HepG2 (cell line): Measurements from ENCODE around the gene CHFR. TPM values are rescaled to one million over a fixed set of nuclear protein-coding genes. Genes with fewer than 3 reads are reported as not detected.

Experiments
- ATAC-seq: fragments of 200-7000 bp; cut with Tn5 transposase; 3 replicates; pipeline ENCODE4 v1.9.1; 2020; ENCODE audit warnings: mild to moderate bottlenecking, moderate library complexity
- BruUV-seq: library from RNA; stranded (reverse); fragments of 400-500 nt; replicated peaks from 2 replicates; lab custom pipeline; 2021; lab: Mats Ljungman, UMichigan
- CTCF ChIA-PET: fragments of 300-600 bp; formaldehyde crosslinking; extraction: SDS; loops from one replicate; lab custom pipeline; 2021; ENCODE audit warnings: low total read pairs, inconsistent platforms, low intra/inter-chr PET ratio; lab: Yijun Ruan, JAX
- POLR2A ChIA-PET: fragments of 350-600 bp; sonication (Branson Sonifier 250); formaldehyde crosslinking; loops from one replicate; lab custom pipeline; 2020; ENCODE audit warnings: antibody characterized with exemption, inconsistent platforms; lab: Yijun Ruan, JAX
- DNase-seq: peaks from one replicate; pipeline ENCODE4 v3.0.0-alpha.2; 2015; ENCODE audit warnings: low spot score
- FAIRE-seq: peaks from 3 replicates; lab custom pipeline; 2011; peaks lifted over from hg19 to GRCh38; lab: Jason Lieb, UNC
- H2AFZ ChIP-seq: one replicate; pipeline ENCODE4 v1.6.1; 2011; ENCODE audit warnings: low read length, inconsistent platforms
- H3K27ac ChIP-seq: fragments of 300-600 bp; 3 replicates; pipeline ENCODE4 v1.8.0; 2011; ENCODE audit warnings: mixed run types, mild to moderate bottlenecking, mixed read lengths, low read length, inconsistent platforms; ENCODE audit not compliant: insufficient read depth; ENCODE audit errors: extremely low read length
- H3K27me3 ChIP-seq, 2 experiments: fragments of 200-600 bp in 1 of 2; 2 replicates in 1 of 2; 3 replicates in 1 of 2; pipeline versions ENCODE4 v1.6.0 to v1.8.0; 2011; ENCODE audit warnings: low read length in 2 of 2, mild to moderate bottlenecking in 2 of 2, moderate library complexity in 2 of 2, inconsistent platforms in 1 of 2; ENCODE audit not compliant: insufficient read depth in 2 of 2, control insufficient read depth in 1 of 2
- H3K36me3 ChIP-seq, 2 experiments: fragments of 200-600 bp in 1 of 2; replicated peaks in 1 of 2; 2 replicates in 1 of 2; 3 replicates in 1 of 2; pipeline versions ENCODE4 v1.5.1 to v1.8.0; 2011; ENCODE audit warnings: low read length in 2 of 2, inconsistent platforms in 1 of 2; ENCODE audit not compliant: insufficient read depth in 2 of 2, control insufficient read depth in 1 of 2
- H3K4me1 ChIP-seq: 2 replicates; pipeline ENCODE4 v1.5.1; 2012; ENCODE audit warnings: low read length, inconsistent platforms; ENCODE audit not compliant: insufficient read depth
- H3K4me2 ChIP-seq: 2 replicates; pipeline ENCODE4 v1.6.0; 2011; ENCODE audit warnings: low read depth, low read length, inconsistent platforms
- H3K4me3 ChIP-seq, 3 experiments: fragments of 200-600 bp in 1 of 3; sonication (generic), shearing (Covaris generic) in 1 of 3; replicated peaks in 1 of 3; 2 replicates each; pipeline ENCODE4 v1.5.1; 2011 to 2016; ENCODE audit warnings: low read length in 3 of 3, inconsistent platforms in 2 of 3, low read depth in 2 of 3, mild to moderate bottlenecking in 2 of 3, control low read depth in 1 of 3, mixed read lengths in 1 of 3; ENCODE audit not compliant: insufficient read depth in 1 of 3
- H3K79me2 ChIP-seq: one replicate; pipeline ENCODE4 v1.6.1; 2011; ENCODE audit warnings: low read length, inconsistent platforms; ENCODE audit not compliant: insufficient read depth
- H3K9ac ChIP-seq: 2 replicates; pipeline ENCODE4 v1.6.0; 2011; ENCODE audit warnings: mild to moderate bottlenecking, low read depth, low read length, inconsistent platforms; ENCODE audit not compliant: insufficient read depth
- H3K9me3 ChIP-seq: 2 replicates; pipeline ENCODE4 v1.5.1; 2012; ENCODE audit warnings: mild to moderate bottlenecking, low read length
- H4K20me1 ChIP-seq: 2 replicates; pipeline ENCODE4 v1.6.0; 2011; ENCODE audit warnings: inconsistent platforms, mild to moderate bottlenecking, low read length, moderate library complexity; ENCODE audit not compliant: insufficient read depth
- ELF1 ChIP-seq: sonication (generic); formaldehyde crosslinking; IDR thresholded peaks from 2 replicates; pipeline ENCODE4 v1.4.0; 2020; ENCODE audit warnings: missing genetic modification reagents
- FOXO1 ChIP-seq: sonication (generic); formaldehyde crosslinking; IDR thresholded peaks from 2 replicates; pipeline ENCODE4 v1.4.0; 2020; ENCODE audit warnings: missing genetic modification reagents
- HBP1 ChIP-seq: IDR thresholded peaks from 2 replicates; pipeline ENCODE4 v1.6.1; 2016; ENCODE audit warnings: low read depth, control low read depth
- HMGXB3 ChIP-seq: sonication (generic); formaldehyde crosslinking; IDR thresholded peaks from 2 replicates; pipeline ENCODE4 v1.4.0; 2020; ENCODE audit warnings: missing genetic modification reagents, borderline replicate concordance
- KLF6 ChIP-seq: IDR thresholded peaks from 2 replicates; pipeline ENCODE4 v1.8.0; 2016; ENCODE audit warnings: missing biosample characterization, missing genetic modification reagents
- MED8 ChIP-seq: sonication (generic); formaldehyde crosslinking; IDR thresholded peaks from 2 replicates; pipeline ENCODE4 v1.8.1; 2023; ENCODE audit warnings: mild to moderate bottlenecking, missing genetic modification reagents; ENCODE audit not compliant: insufficient replicate concordance
- MIER3 ChIP-seq: IDR thresholded peaks from 2 replicates; pipeline ENCODE4 v1.6.1; 2016; ENCODE audit warnings: missing compliant biosample characterization, borderline replicate concordance
- MYC ChIP-seq: sonication (generic); formaldehyde crosslinking; IDR thresholded peaks from 2 replicates; pipeline ENCODE4 v1.9.0; 2021; ENCODE audit warnings: missing genetic modification reagents, borderline replicate concordance
- SALL2 ChIP-seq: sonication (generic); formaldehyde crosslinking; IDR thresholded peaks from 2 replicates; pipeline ENCODE4 v1.8.1; 2023; ENCODE audit warnings: mild to moderate bottlenecking, missing genetic modification reagents, inconsistent platforms
- SSRP1 ChIP-seq: IDR thresholded peaks from 2 replicates; pipeline ENCODE4 v1.6.1; 2016; ENCODE audit warnings: control low read depth
- TBX2 ChIP-seq: sonication (generic); formaldehyde crosslinking; IDR thresholded peaks from 2 replicates; pipeline ENCODE4 v1.5.0; 2020; ENCODE audit warnings: missing genetic modification reagents, mild to moderate bottlenecking, borderline replicate concordance
- ZNF549 ChIP-seq: sonication (generic); formaldehyde crosslinking; IDR thresholded peaks from 2 replicates; pipeline ENCODE4 v1.5.0; 2020; ENCODE audit warnings: missing genetic modification reagents
- ZNF577 ChIP-seq: sonication (generic); formaldehyde crosslinking; IDR thresholded peaks from 2 replicates; pipeline ENCODE4 v1.4.0; 2020; ENCODE audit warnings: mild to moderate bottlenecking, low read depth, missing genetic modification reagents, borderline replicate concordance
- WGBS: methylation state at CpG from one replicate; pipeline ENCODE4 v1.1.6; 2017; ENCODE audit warnings: low lambda C conversion rate; 5-methylcytosine and 5-hydroxymethylcytosine counted together
- in situ Hi-C: cut with HindIII; loops from 2 replicates; pipeline ENCODE4 v1.10.0; 2017; ENCODE audit warnings: low pct_unique_long_range_greater_than_20kb; ENCODE audit not compliant: extremely low pct_ligation_motif_present
- intact Hi-C: fragments of 100-400 bp; cut with micrococcal nuclease; formaldehyde crosslinking; loops from one replicate; pipeline ENCODE4 v1.10.0; 2022; ENCODE audit not compliant: unreplicated experiment
- polyA plus RNA-seq, 8 experiments: library from polyadenylated mRNA; depleted of rRNA in 3 of 8; stranded (reverse) in 7 of 8; unstranded in 1 of 8; fragments of >200 nt; fragmentation: Illumina TruSeq in 4 of 8; extraction: Trizol in 4 of 8; gene quantifications; 2 replicates each; pipeline versions ENCODE4 v1.2.1 to v1.2.3, GENCODE V29; 2011 to 2016; ENCODE audit warnings: low read depth in 4 of 8, missing spikeins in 1 of 8, mixed read lengths in 1 of 8; ENCODE audit not compliant: insufficient read depth in 1 of 8
- total RNA-seq, 5 experiments: library from RNA; depleted of rRNA; stranded (reverse); fragments of >200 nt; fragmentation: Illumina TruSeq; extraction: Trizol; gene quantifications; 2 replicates each; pipeline ENCODE4 v1.2.3, GENCODE V29; 2016; ENCODE audit warnings: low read depth in 1 of 5
- TF ChIP-seq, protein P1 (sequence below): sonication (generic); formaldehyde crosslinking; IDR thresholded peaks from 2 replicates; pipeline ENCODE4 v1.4.0; 2020; ENCODE audit warnings: missing genetic modification reagents; ENCODE audit errors: not compliant biosample characterization

Gene CHFR
- total and polyA plus RNA-seq, 2 of the 13 experiments (the other 11 are each of a cell fraction or from before 2014, with no cell fraction given): 21.4 to 21.5 TPM

DNA sequence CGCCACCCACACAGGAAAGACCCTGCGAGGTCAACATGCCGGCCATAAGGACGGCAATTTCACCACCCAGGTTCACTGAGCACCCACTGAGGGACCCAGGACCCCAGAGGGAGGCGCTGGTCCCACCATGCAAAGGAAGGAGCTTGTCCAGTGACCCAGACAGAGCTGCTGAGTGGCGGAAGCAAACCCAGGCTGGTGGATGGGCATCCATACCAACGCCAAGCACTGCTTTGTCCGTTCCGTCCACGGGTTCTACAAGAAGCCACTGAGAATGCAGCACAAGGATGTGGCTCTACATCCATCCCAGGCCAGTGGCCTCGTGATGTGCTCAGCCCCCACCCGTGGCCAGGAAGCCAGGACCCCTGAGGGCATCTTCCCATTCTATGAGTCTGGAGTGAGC, 34.9 kb downstream of the CHFR start:
- TF ChIP-seq MIER3 (CRISPR knock-in tag): no peak
- no peak for TF ChIP-seq ZNF577 (CRISPR knock-in tag)
- no peak for TF ChIP-seq ZNF549 (CRISPR knock-in tag)
- no peak for TF ChIP-seq SALL2
- TF ChIP-seq TBX2: no peak
- TF ChIP-seq, protein P1, sequence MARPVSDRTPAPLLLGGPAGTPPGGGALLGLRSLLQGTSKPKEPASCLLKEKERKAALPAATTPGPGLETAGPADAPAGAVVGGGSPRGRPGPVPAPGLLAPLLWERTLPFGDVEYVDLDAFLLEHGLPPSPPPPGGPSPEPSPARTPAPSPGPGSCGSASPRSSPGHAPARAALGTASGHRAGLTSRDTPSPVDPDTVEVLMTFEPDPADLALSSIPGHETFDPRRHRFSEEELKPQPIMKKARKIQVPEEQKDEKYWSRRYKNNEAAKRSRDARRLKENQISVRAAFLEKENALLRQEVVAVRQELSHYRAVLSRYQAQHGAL (CRISPR knock-in tag): no peak
- Histone ChIP-seq H3K4me2 (no peak overlapping the region), H2AFZ (no peak overlapping the region), H3K4me1 (no peaks in the 10 kb centered on the region), H3K79me2 (no peaks in the 10 kb centered on the region), H3K4me3 (no peak overlapping the region), H3K27me3 (no peaks in the 10 kb centered on the region), H3K9ac (no peak overlapping the region), H3K36me3 (peaks cover 19 to 33% of the 10 kb centered on the region in 2 experiments; a peak in 4 of 5 replicates), H4K20me1 (no peaks in the 10 kb centered on the region), H3K9me3 (no peaks in the 10 kb centered on the region), H3K27ac (no peak overlapping the region)
- FAIRE-seq (no peak), ATAC-seq (no peak), DNase-seq (no peak)
- in situ Hi-C loops: no loop called here
- ChIA-PET POLR2A (no interaction called here), CTCF (no interaction called here)
- WGBS: 100% methylated on average over 6 of the region's 12 CpGs
- intact Hi-C loops: no loop called here
- BruUV-seq: no TSS peak

DNA sequence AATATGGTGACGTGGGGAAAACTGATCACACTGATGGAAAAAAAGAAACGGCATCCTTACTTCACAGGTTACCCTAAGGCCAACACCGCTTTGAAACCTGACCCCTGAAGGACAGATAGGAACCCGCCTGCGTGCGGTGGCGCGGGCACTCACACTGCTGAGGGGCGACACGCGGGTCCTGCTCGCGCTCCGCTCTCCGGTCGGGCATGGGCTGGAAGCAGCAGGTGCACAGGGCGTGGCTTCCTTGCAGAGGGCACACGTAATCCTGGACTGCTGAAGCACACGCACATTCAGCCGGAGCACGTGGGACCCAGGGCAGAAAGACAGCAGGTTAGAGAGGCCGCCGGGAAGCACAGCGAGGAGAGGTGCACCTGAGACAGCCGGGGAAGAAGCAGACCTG, 35.9 kb downstream of the CHFR start:
- ATAC-seq: no peak
- no TSS peak for BruUV-seq
- TF ChIP-seq HBP1 (CRISPR knock-in tag): no peak
- no peak for TF ChIP-seq FOXO1
- no peak for TF ChIP-seq KLF6 (CRISPR knock-in tag)
- no peak for TF ChIP-seq HMGXB3 (CRISPR knock-in tag)
- no peak for TF ChIP-seq SSRP1 (CRISPR knock-in tag)
- no peak for TF ChIP-seq MYC (CRISPR knock-in tag)
- no peak for TF ChIP-seq MED8
- no peak for TF ChIP-seq ELF1 (CRISPR knock-in tag)

More for the DNA sequence above, 35.9 kb downstream of the CHFR start:
- H2AFZ ChIP-seq: no peak overlapping the region
- ChIA-PET POLR2A (no interaction called here), CTCF (no interaction called here)
- FAIRE-seq (no peak), DNase-seq (no peak)
- no peaks in the 10 kb centered on the region for H3K79me2 ChIP-seq
- peaks cover 16 to 30% of the 10 kb centered on the region in 2 experiments; a peak in 4 of 5 replicates for H3K36me3 ChIP-seq
- H3K9ac ChIP-seq: no peak overlapping the region
- intact Hi-C loops (no loop called here), in situ Hi-C loops (no loop called here)
- H4K20me1 ChIP-seq: no peaks in the 10 kb centered on the region
- 95% methylated on average over 25 of the region's 25 CpGs for WGBS
- H3K9me3 ChIP-seq: no peaks in the 10 kb centered on the region
- H3K4me3 ChIP-seq: no peak overlapping the region
- H3K4me1 ChIP-seq: no peaks in the 10 kb centered on the region
- no peak overlapping the region for H3K27ac ChIP-seq
- no peaks in the 10 kb centered on the region for H3K27me3 ChIP-seq
- no peak overlapping the region for H3K4me2 ChIP-seq
